H1 (cell line): ENCODE measurements around the gene AGAP1. TPM values are rescaled to one million over a fixed set of nuclear protein-coding genes. Genes with fewer than 3 reads are reported as not detected.

Experiments used
- HDAC6 ChIP-seq: IDR thresholded peaks from one replicate; pipeline ENCODE4 v1.7.1; 2012; ENCODE audit warnings: low read depth, mild to moderate bottlenecking, inconsistent platforms, low read length, moderate library complexity
- polyA plus RNA-seq, 7 experiments: library from polyadenylated mRNA; depleted of rRNA in 3 of 7; stranded (reverse) in 5 of 7; unstranded in 2 of 7; fragments of >200 nt in 5 of 7; fragments of 200-250 nt in 2 of 7; gene quantifications; 1 replicate in 5 of 7; 2 replicates in 1 of 7; 4 replicates in 1 of 7; pipeline versions ENCODE4 v1.2.1 to v1.2.3, GENCODE V29; 2011 to 2013; ENCODE audit warnings: missing spikeins in 2 of 7, mixed read lengths in 2 of 7
- total RNA-seq: library from RNA; stranded (reverse); fragmentation: NEBNext Ultra II Directional; extraction: Animal tissue kit (Norgen Biotek cat#: 25700); gene quantifications from 2 replicates; pipeline ENCODE4 v1.2.1, GENCODE V29; 2021

The AGAP1 gene
- total and polyA plus RNA-seq, 2 of the 8 experiments (the other 6 are each of a cell fraction or from before 2014, with no cell fraction given): 18.1 to 39.4 TPM

- TF ChIP-seq HDAC6: no peak
Measured at GRCh38 chr2:235546436-235546835, 52.6 kb downstream of the AGAP1 start (continued).
